Posterior vena cava (tissue), 2 donors: ENCODE results near the gene TET2. TPM values are rescaled to one million over a fixed set of nuclear protein-coding genes. Genes with fewer than 3 reads are reported as not detected.

Experiments used
- DNase-seq: peaks from one replicate; pipeline ENCODE4 v3.0.0-alpha.2; 2020; ENCODE audit warnings: low spot score
- intact Hi-C, 2 donors: fragments of 100-400 bp; cut with DNase I; formaldehyde crosslinking; loops; one replicate each; pipeline versions ENCODE4 v1.14.1 to v1.14.2; 2022 to 2023
- total RNA-seq, 2 donors: library from RNA; stranded (reverse); fragmentation: NEBNext Ultra II Directional; extraction: Animal tissue kit (Norgen Biotek cat#: 25700); gene quantifications; one replicate each; pipeline ENCODE4 v1.2.1, GENCODE V29; 2021
- donor health status: DM: yes; HTN: yes; CAD: no.
- donor health status: DM: yes; HTN: yes; CAD: no.

Gene TET2
- total RNA-seq, 2 donors from 2014 or later, result 21.3 to 25.9 TPM

GRCh38 chr4:105207386-105207785, 60.7 kb downstream of the TET2 start:
- intact Hi-C loops, result no loop called here
- no peak for DNase-seq

- no peak for DNase-seq
These were observed 61.9 kb downstream of the TET2 start for GRCh38 chr4:105208561-105208960.

GRCh38 chr4:105210916-105211315, 64.2 kb downstream of the TET2 start:
- intact Hi-C loops, result no loop called here
- no peak for DNase-seq

More at GRCh38 chr4:105208561-105208960, 61.9 kb downstream of the TET2 start:
- intact Hi-C loops, result no loop called here

- DNase-seq, result no peak
- intact Hi-C loops, result no loop called here
These were observed 69.1 kb downstream of the TET2 start for GRCh38 chr4:105215609-105216313.

GRCh38 chr4:105225500-105225899, 78.8 kb downstream of the TET2 start:
- intact Hi-C loops, result no loop called here
- DNase-seq, result no peak

- intact Hi-C loops, result no loop called here
- DNase-seq, result no peak
These were observed 80.4 kb downstream of the TET2 start for GRCh38 chr4:105227054-105227453.

GRCh38 chr4:105230287-105230686, 83.6 kb downstream of the TET2 start:
- intact Hi-C loops, result no loop called here
- no peak for DNase-seq

- no peak for DNase-seq
- intact Hi-C loops, result no loop called here
These were observed 85.7 kb downstream of the TET2 start for GRCh38 chr4:105232374-105232773.

- intact Hi-C loops, result no loop called here
These were observed 87.9 kb downstream of the TET2 start for GRCh38 chr4:105234582-105234981.

GRCh38 chr4:105236202-105236915, 89.7 kb downstream of the TET2 start:
- DNase-seq, result no peak
- intact Hi-C loops, result no loop called here

More at GRCh38 chr4:105234582-105234981, 87.9 kb downstream of the TET2 start:
- DNase-seq, result no peak

GRCh38 chr4:105236916-105237311, 90.2 kb downstream of the TET2 start:
- intact Hi-C loops, result no loop called here
- DNase-seq, result no peak

GRCh38 chr4:105240037-105240436, 93.4 kb downstream of the TET2 start:
- DNase-seq, result no peak
- intact Hi-C loops, result no loop called here

- intact Hi-C loops, result no loop called here
- no peak for DNase-seq
These were observed 94.8 kb downstream of the TET2 start for GRCh38 chr4:105241451-105241850.

- intact Hi-C loops, result no loop called here
- no peak for DNase-seq
These were observed 96.8 kb downstream of the TET2 start for GRCh38 chr4:105243446-105243845.

- DNase-seq, result no peak
- intact Hi-C loops, result no loop called here
These were observed 100.0 kb downstream of the TET2 start for GRCh38 chr4:105246712-105247111.

- no peak for DNase-seq
These were observed 101.9 kb downstream of the TET2 start for GRCh38 chr4:105248613-105249012.

GRCh38 chr4:105257817-105258495, 111.3 kb downstream of the TET2 start:
- intact Hi-C loops, result no loop called here

More at GRCh38 chr4:105248613-105249012, 101.9 kb downstream of the TET2 start:
- intact Hi-C loops, result no loop called here

GRCh38 chr4:105265689-105266088, 119.0 kb downstream of the TET2 start:
- intact Hi-C loops, result no loop called here
- DNase-seq, result no peak

More at GRCh38 chr4:105257817-105258495, 111.3 kb downstream of the TET2 start:
- DNase-seq, result no peak

- intact Hi-C loops, result no loop called here
These were observed 120.6 kb downstream of the TET2 start for GRCh38 chr4:105267280-105267679.

GRCh38 chr4:105272002-105272401, 125.3 kb downstream of the TET2 start:
- DNase-seq, result no peak
- intact Hi-C loops, result no loop called here

More at GRCh38 chr4:105267280-105267679, 120.6 kb downstream of the TET2 start:
- DNase-seq, result no peak
